H9 (cell line): ENCODE results near the gene MYH15. TPM values are rescaled to one million over a fixed set of nuclear protein-coding genes. Genes with fewer than 3 reads are reported as not detected.

Source experiments
- DNase-seq: peaks from one replicate; pipeline ENCODE4 v3.0.0-alpha.2; 2017
- H2AFZ ChIP-seq: one replicate; pipeline ENCODE4 v1.6.1; 2013; ENCODE audit warnings: mild to moderate bottlenecking, low read length, control low read depth, moderate library complexity
- H2AK5ac ChIP-seq: 2 replicates; pipeline ENCODE4 v1.6.1; 2013; ENCODE audit warnings: low read length, control low read depth, mixed read lengths; ENCODE audit not compliant: insufficient read length
- H2BK120ac ChIP-seq: one replicate; pipeline ENCODE4 v1.6.1; 2013; ENCODE audit warnings: low read depth, mild to moderate bottlenecking, low read length, control low read depth, inconsistent platforms; ENCODE audit not compliant: poor library complexity, severe bottlenecking
- H2BK12ac ChIP-seq: 2 replicates; pipeline ENCODE4 v1.6.1; 2013; ENCODE audit warnings: low read length, control low read depth, mixed read lengths, low read depth; ENCODE audit not compliant: insufficient read length
- H2BK15ac ChIP-seq: 2 replicates; pipeline ENCODE4 v1.6.1; 2013; ENCODE audit warnings: low read depth, low read length, control low read depth
- H2BK20ac ChIP-seq: one replicate; pipeline ENCODE4 v1.6.1; 2013; ENCODE audit warnings: low read depth, mild to moderate bottlenecking, low read length, control low read depth, inconsistent platforms; ENCODE audit not compliant: poor library complexity, severe bottlenecking
- H2BK5ac ChIP-seq: 2 replicates; pipeline ENCODE4 v1.6.1; 2013; ENCODE audit warnings: low read length, control low read depth, mixed read lengths; ENCODE audit not compliant: insufficient read length
- H3K14ac ChIP-seq: 2 replicates; pipeline ENCODE4 v1.6.1; 2013; ENCODE audit warnings: low read length, control low read depth; ENCODE audit not compliant: insufficient read depth
- H3K18ac ChIP-seq: 2 replicates; pipeline ENCODE4 v1.6.1; 2013; ENCODE audit warnings: low read depth, mild to moderate bottlenecking, mixed read lengths, low read length, control low read depth; ENCODE audit not compliant: insufficient read length
- H3K23ac ChIP-seq: 2 replicates; pipeline ENCODE4 v1.6.1; 2013; ENCODE audit warnings: low read length, control low read depth, mixed read lengths, low read depth; ENCODE audit not compliant: insufficient read length
- H3K23me2 ChIP-seq: 2 replicates; pipeline ENCODE4 v1.6.1; 2013; ENCODE audit warnings: low read depth, mild to moderate bottlenecking, mixed read lengths, low read length, control low read depth; ENCODE audit not compliant: insufficient read length, poor library complexity, severe bottlenecking
- H3K27ac ChIP-seq: 2 replicates; pipeline ENCODE4 v1.5.1; 2013; ENCODE audit warnings: low read length, control low read depth, mixed read lengths, low read depth; ENCODE audit not compliant: insufficient read length
- H3K27me3 ChIP-seq: 2 replicates; pipeline ENCODE4 v1.6.1; 2013; ENCODE audit warnings: low read length, control low read depth, inconsistent platforms; ENCODE audit not compliant: insufficient read depth
- H3K4ac ChIP-seq: 2 replicates; pipeline ENCODE4 v1.6.1; 2013; ENCODE audit warnings: low read depth, mild to moderate bottlenecking, control low read depth, inconsistent platforms, low read length, moderate library complexity
- H3K4me1 ChIP-seq: 2 replicates; pipeline ENCODE4 v1.6.1; 2013; ENCODE audit warnings: low read length, control low read depth, inconsistent platforms; ENCODE audit not compliant: insufficient read depth
- H3K4me2 ChIP-seq: 2 replicates; pipeline ENCODE4 v1.6.1; 2013; ENCODE audit warnings: low read length, control low read depth, mixed read lengths; ENCODE audit not compliant: insufficient read length, insufficient read depth
- H3K56ac ChIP-seq: 2 replicates; pipeline ENCODE4 v1.6.1; 2013; ENCODE audit warnings: low read depth, mild to moderate bottlenecking, mixed read lengths, low read length, control low read depth; ENCODE audit not compliant: insufficient read length
- H3K79me1 ChIP-seq: 2 replicates; pipeline ENCODE4 v1.6.1; 2013; ENCODE audit warnings: low read depth, mild to moderate bottlenecking, moderate library complexity, low read length, control low read depth, inconsistent platforms; ENCODE audit not compliant: insufficient read depth, poor library complexity, severe bottlenecking
- H3K79me2 ChIP-seq: 2 replicates; pipeline ENCODE4 v1.6.1; 2013; ENCODE audit warnings: low read length, control low read depth, inconsistent platforms; ENCODE audit not compliant: insufficient read depth
- H3K9ac ChIP-seq: 2 replicates; pipeline ENCODE4 v1.6.1; 2013; ENCODE audit warnings: low read length, control low read depth, mixed read lengths; ENCODE audit not compliant: insufficient read length; ENCODE audit errors: extremely low read depth
- H3K9me3 ChIP-seq: one replicate; pipeline ENCODE4 v1.6.1; 2013; ENCODE audit warnings: low read depth, low read length, inconsistent platforms; ENCODE audit not compliant: control insufficient read depth
- H3T11ph ChIP-seq: one replicate; pipeline ENCODE4 v1.6.1; 2013; ENCODE audit warnings: mild to moderate bottlenecking, low read length, control low read depth, inconsistent platforms
- H4K20me1 ChIP-seq: one replicate; pipeline ENCODE4 v1.6.1; 2013; ENCODE audit not compliant: control insufficient read depth, insufficient read length, insufficient read depth
- H4K5ac ChIP-seq: 2 replicates; pipeline ENCODE4 v1.6.1; 2013; ENCODE audit warnings: low read depth, mild to moderate bottlenecking, mixed read lengths, low read length, control low read depth; ENCODE audit not compliant: insufficient read length
- H4K8ac ChIP-seq: replicated peaks from 2 replicates; pipeline ENCODE4 v1.6.1; 2013; ENCODE audit warnings: low read length, control low read depth, mixed read lengths, low read depth; ENCODE audit not compliant: insufficient read length
- H4K91ac ChIP-seq: 2 replicates; pipeline ENCODE4 v1.6.1; 2013; ENCODE audit warnings: low read depth, mild to moderate bottlenecking, moderate library complexity, mixed read lengths, low read length, control low read depth; ENCODE audit not compliant: insufficient read length
- H3K27ac Mint-ChIP-seq, 3 experiments: 2 replicates in 2 of 3; 3 replicates in 1 of 3; pipeline ENCODE4 v1.8.0; 2020 to 2021; ENCODE audit warnings: mixed read lengths in 3 of 3, mild to moderate bottlenecking in 1 of 3, moderate library complexity in 1 of 3
- H3K27me3 Mint-ChIP-seq: 2 replicates; pipeline ENCODE4 v1.8.0; 2021; ENCODE audit warnings: low read depth, mild to moderate bottlenecking, moderate library complexity, mixed read lengths
- H3K36me3 Mint-ChIP-seq, 3 experiments: 2 replicates in 2 of 3; 3 replicates in 1 of 3; pipeline ENCODE4 v1.8.0; 2020 to 2021; ENCODE audit warnings: low read depth in 3 of 3, mixed read lengths in 3 of 3; ENCODE audit not compliant: insufficient read depth in 1 of 3
- H3K4me1 Mint-ChIP-seq, 2 experiments: 2 replicates each; pipeline ENCODE4 v1.8.0; 2020; ENCODE audit warnings: mixed read lengths in 2 of 2
- H3K4me3 Mint-ChIP-seq, 2 experiments: 2 replicates in 1 of 2; 3 replicates in 1 of 2; pipeline ENCODE4 v1.8.0; 2020 to 2021; ENCODE audit warnings: mild to moderate bottlenecking in 2 of 2, mixed read lengths in 2 of 2, moderate library complexity in 1 of 2
- H3K9me3 Mint-ChIP-seq, 2 experiments: 2 replicates in 1 of 2; 3 replicates in 1 of 2; pipeline ENCODE4 v1.8.0; 2020; ENCODE audit warnings: mild to moderate bottlenecking in 2 of 2, mixed read lengths in 2 of 2, moderate library complexity in 1 of 2
- CTCF ChIP-seq: fragments of 200-600 bp; sonication (generic); conservative IDR thresholded peaks from 3 replicates; pipeline ENCODE4 v1.8.0; 2021; ENCODE audit warnings: antibody characterized with exemption, mild to moderate bottlenecking
- WGBS: extraction: QIAGEN DNeasy Blood & Tissue Kit; methylation state at CpG from one replicate; pipeline ENCODE4 v1.1.7; 2013; ENCODE audit warnings: missing lambda C conversion rate, low lambda C conversion rate, mixed read lengths; ENCODE audit not compliant: insufficient read length; ENCODE audit errors: extremely low coverage; 5-methylcytosine and 5-hydroxymethylcytosine counted together
- total RNA-seq: library from RNA; stranded (reverse); gene quantifications from 2 replicates; pipeline ENCODE4 v1.2.1, GENCODE V29; 2021

Gene MYH15
- total RNA-seq, 1 experiment from 2014 or later, result 0.13 TPM

- Histone ChIP-seq H2AK5ac (no peak overlapping the region), H3K27me3 (no peaks in the 10 kb centered on the region), H3K79me1 (no peaks in the 10 kb centered on the region), H3K56ac (no peak overlapping the region), H3K23ac (no peak overlapping the region), H2BK5ac (no peak overlapping the region), H3K23me2 (no peaks in the 10 kb centered on the region), H4K8ac (no peak overlapping the region), H3K9me3 (no peaks in the 10 kb centered on the region), H4K20me1 (no peaks in the 10 kb centered on the region), H2BK20ac (no peak overlapping the region), H3T11ph (no peak overlapping the region), H3K4me2 (no peak overlapping the region), H3K4me1 (no peaks in the 10 kb centered on the region), H2AFZ (no peak overlapping the region), H3K18ac (no peak overlapping the region), H2BK120ac (no peak overlapping the region), H3K4ac (no peak overlapping the region), H3K79me2 (no peaks in the 10 kb centered on the region), H3K14ac (no peak overlapping the region), H4K91ac (no peak overlapping the region), H3K27ac (no peak overlapping the region), H4K5ac (no peak overlapping the region), H2BK12ac (no peak overlapping the region), H3K9ac (no peak overlapping the region), H2BK15ac (no peak overlapping the region)
- Mint-ChIP-seq H3K4me1 (peaks cover 0 to under 1% of the 10 kb centered on the region in 2 experiments; a peak in 2 of 4 replicates), H3K27me3 (no peaks in the 10 kb centered on the region), H3K27ac (no peak overlapping the region), H3K4me3 (no peak overlapping the region), H3K36me3 (no peaks in the 10 kb centered on the region), H3K9me3 (no peaks in the 10 kb centered on the region; a peak in 2 of 5 replicates)
- WGBS, result no CpG with 5 or more reads among the region's 3 CpGs
- no peak for TF ChIP-seq CTCF
- DNase-seq, result no peak
Observed at GRCh38 chr3:108494906-108495531, 15.4 kb downstream of the MYH15 start.
